Naive thymus-derived CD4-positive, alpha-beta T cell (primary cell): ENCODE results near the gene GJC2. TPM values are rescaled to one million over a fixed set of nuclear protein-coding genes. Genes with fewer than 3 reads are reported as not detected.

ENCODE experiments used
- ATAC-seq: fragments of 150-1000 bp; cut with Tn5 transposase; 2 replicates; pipeline ENCODE4 v1.10.0; 2021; ENCODE audit warnings: mild to moderate bottlenecking, moderate library complexity
- CTCF ChIA-PET: fragments of 350-600 bp; sonication (Branson Sonifier 250); formaldehyde crosslinking; loops from one replicate; lab custom pipeline; 2021; ENCODE audit warnings: antibody characterized with exemption; lab: Charles Lee
- POLR2A ChIA-PET: fragments of 350-600 bp; sonication (Branson Sonifier 250); formaldehyde crosslinking; loops from one replicate; lab custom pipeline; 2021; ENCODE audit warnings: antibody characterized with exemption, inconsistent platforms; lab: Charles Lee
- DNase-seq, 9 donors: peaks; one replicate each; pipeline versions ENCODE4 v3.0.0 to v3.0.0-alpha.2; 2020 to 2022; ENCODE audit warnings: mixed read lengths in 1 of 9
- H3K27ac ChIP-seq: one replicate; pipeline ENCODE4 v1.7.0; 2013; ENCODE audit warnings: mild to moderate bottlenecking, low read depth, low read length, moderate library complexity
- H3K27me3 ChIP-seq, 2 donors: one replicate each; pipeline ENCODE4 v1.7.0; 2013; ENCODE audit warnings: low read length in 2 of 2, mild to moderate bottlenecking in 2 of 2, moderate library complexity in 2 of 2; ENCODE audit not compliant: control insufficient read depth in 2 of 2, insufficient read depth in 2 of 2
- H3K36me3 ChIP-seq, 3 experiments: 1 replicate in 2 of 3; 2 replicates in 1 of 3; pipeline ENCODE4 v1.7.0; 2013; ENCODE audit warnings: low read length in 3 of 3, mild to moderate bottlenecking in 3 of 3, moderate library complexity in 1 of 3; ENCODE audit not compliant: insufficient read depth in 3 of 3, control insufficient read depth in 2 of 3
- H3K4me1 ChIP-seq, 2 donors: one replicate each; pipeline ENCODE4 v1.7.0; 2013; ENCODE audit warnings: low read length in 2 of 2, mild to moderate bottlenecking in 2 of 2, moderate library complexity in 1 of 2; ENCODE audit not compliant: control insufficient read depth in 2 of 2, insufficient read depth in 2 of 2
- H3K4me3 ChIP-seq: 2 replicates; pipeline ENCODE4 v1.7.0; 2013; ENCODE audit warnings: mild to moderate bottlenecking, low read length
- H3K9me3 ChIP-seq, 3 experiments: 1 replicate in 2 of 3; 2 replicates in 1 of 3; pipeline ENCODE4 v1.7.0; 2013; ENCODE audit warnings: low read length in 3 of 3; ENCODE audit not compliant: control insufficient read depth in 2 of 3
- H3K27ac Mint-ChIP-seq, 9 donors: one replicate each; pipeline ENCODE4 v1.8.0; 2020 to 2022; ENCODE audit warnings: mixed read lengths in 9 of 9, mild to moderate bottlenecking in 8 of 9, moderate library complexity in 5 of 9, inconsistent platforms in 2 of 9
- H3K27me3 Mint-ChIP-seq, 5 donors: one replicate each; pipeline ENCODE4 v1.8.0; 2021 to 2022; ENCODE audit warnings: mixed read lengths in 5 of 5, mild to moderate bottlenecking in 1 of 5
- H3K36me3 Mint-ChIP-seq, 5 donors: one replicate each; pipeline ENCODE4 v1.8.0; 2020 to 2022; ENCODE audit warnings: mixed read lengths in 5 of 5, mild to moderate bottlenecking in 3 of 5, inconsistent platforms in 1 of 5
- H3K4me1 Mint-ChIP-seq, 7 donors: one replicate each; pipeline ENCODE4 v1.8.0; 2020 to 2022; ENCODE audit warnings: mixed read lengths in 7 of 7, mild to moderate bottlenecking in 3 of 7, inconsistent platforms in 1 of 7
- H3K4me3 Mint-ChIP-seq, 10 donors: one replicate each; pipeline ENCODE4 v1.8.0; 2020 to 2022; ENCODE audit warnings: mild to moderate bottlenecking in 10 of 10, mixed read lengths in 10 of 10, moderate library complexity in 6 of 10, inconsistent platforms in 2 of 10
- H3K9me3 Mint-ChIP-seq, 11 donors: one replicate each; pipeline ENCODE4 v1.8.0; 2020 to 2022; ENCODE audit warnings: mixed read lengths in 11 of 11, mild to moderate bottlenecking in 4 of 11, inconsistent platforms in 1 of 11, moderate library complexity in 1 of 11
- intact Hi-C, 2 donors: fragments of 100-400 bp; cut with micrococcal nuclease; formaldehyde crosslinking; loops; one replicate each; pipeline ENCODE4 v1.15.1; 2023
- polyA plus RNA-seq, 2 donors: library from polyadenylated mRNA; unstranded; fragments of 300-500 nt; fragmentation: Illumina TruSeq; gene quantifications; one replicate each; pipeline ENCODE4 v1.2.3, GENCODE V29; 2021
- total RNA-seq, 6 experiments: library from RNA in 5 of 6; stranded (reverse) in 5 of 6; gene quantifications; 1 replicate in 5 of 6; 2 replicates in 1 of 6; pipeline ENCODE4 v1.2.3 and lab custom pipeline; 2021 to 2026

GJC2 gene
- total and polyA plus RNA-seq, 7 experiments from 2014 or later, result 0.70 to 3.3 (median 0.94) TPM; not detected in 2

- Histone ChIP-seq H3K27ac (peak overlapping the region; percentile 26), H3K27me3 (no peaks in the 10 kb centered on the region), H3K4me1 (peaks cover 24 to 27% of the 10 kb centered on the region in 2 donors), H3K9me3 (no peaks in the 10 kb centered on the region), H3K4me3 (no peak overlapping the region), H3K36me3 (peaks cover 0 to 51% (median 3%) of the 10 kb centered on the region in 3 experiments)
- H3K27ac Mint-ChIP-seq, result peak overlapping the region; percentile 31 to 95 (median 72)
- peaks cover 0 to 3% (median 0%) of the 10 kb centered on the region in 5 donors for H3K27me3 Mint-ChIP-seq
- ChIA-PET POLR2A (interaction anchor here (1.3 to 2.0 kb wide), 3 partner anchors 22 to 60 kb away, joined by 3 to 10 read pairs (median 7); partner anchors contain the start of genes ARF1 and IBA57), CTCF (interaction anchor here (0.6 to 1.1 kb wide), 2 partner anchors 20 to 61 kb away, joined by 3 read pairs; no protein-coding TSS in a partner anchor)
- intact Hi-C loops, result loop anchor here in 1 of 2 donors (5.0 to 10.0 kb wide), 2 partner anchors 1238 to 1700 kb away; partner anchors contain the start of genes CCSAP and PARP1
- DNase-seq (no peak), ATAC-seq (no peak)
- H3K9me3 Mint-ChIP-seq, result peaks cover 0 to 4% (median 0%) of the 10 kb centered on the region in 11 donors
- H3K4me3 Mint-ChIP-seq, result peak overlapping the region; percentile 52 to 96 (median 88)
- peaks cover 6 to 50% (median 34%) of the 10 kb centered on the region in 7 donors for H3K4me1 Mint-ChIP-seq
- peaks cover 0 to 7% (median 5%) of the 10 kb centered on the region in 5 donors for H3K36me3 Mint-ChIP-seq
Measured at GRCh38 chr1:228104526-228105269, 45.0 kb upstream of the GJC2 start.

- Histone ChIP-seq H3K36me3 (peaks cover 0 to 44% (median 3%) of the 10 kb centered on the region in 3 experiments), H3K4me3 (no peak overlapping the region), H3K4me1 (peaks cover 24 to 33% of the 10 kb centered on the region in 2 donors), H3K9me3 (no peaks in the 10 kb centered on the region), H3K27ac (peak overlapping the region; percentile 26), H3K27me3 (no peaks in the 10 kb centered on the region)
- ATAC-seq (no peak), DNase-seq (no peak)
- peaks cover 0 to 4% (median 0%) of the 10 kb centered on the region in 11 donors for H3K9me3 Mint-ChIP-seq
- peaks cover 0 to 7% (median 5%) of the 10 kb centered on the region in 5 donors for H3K36me3 Mint-ChIP-seq
- H3K4me3 Mint-ChIP-seq, result peak overlapping the region in 3 of 10 donors; percentile 7 to 73 (median 38)
- H3K27ac Mint-ChIP-seq, result peak overlapping the region in 4 of 9 donors; percentile 38 to 95 (median 66)
- peaks cover 5 to 55% (median 35%) of the 10 kb centered on the region in 7 donors for H3K4me1 Mint-ChIP-seq
- CTCF ChIA-PET, result interaction anchor here (0.6 kb wide), 1 partner anchor 60 kb away, joined by 3 read pairs; no protein-coding TSS in a partner anchor
- POLR2A ChIA-PET, result interaction anchor here (1.3 to 2.0 kb wide), 2 partner anchors 24 to 60 kb away, joined by 3 to 10 read pairs; partner anchors contain the start of gene IBA57
- H3K27me3 Mint-ChIP-seq, result peaks cover 0 to 3% (median 0%) of the 10 kb centered on the region in 5 donors
- intact Hi-C loops, result loop anchor here in 1 of 2 donors (5.0 to 10.0 kb wide), 2 partner anchors 1237 to 1701 kb away; partner anchors contain the start of genes CCSAP and PARP1
Measured at GRCh38 chr1:228105270-228105995, 44.3 kb upstream of the GJC2 start.

- Mint-ChIP-seq H3K27me3 (peaks cover 0 to 3% (median 0%) of the 10 kb centered on the region in 5 donors), H3K4me1 (peaks cover 5 to 52% (median 38%) of the 10 kb centered on the region in 7 donors), H3K27ac (peak overlapping the region in 3 of 9 donors; percentile 8 to 98 (median 65)), H3K9me3 (peaks cover 0 to 4% (median 0%) of the 10 kb centered on the region in 11 donors), H3K36me3 (peaks cover 0 to 7% (median 5%) of the 10 kb centered on the region in 5 donors), H3K4me3 (peak overlapping the region in 7 of 10 donors; percentile 13 to 94 (median 49))
- intact Hi-C loops, result loop anchor here in 1 of 2 donors (5.0 to 10.0 kb wide), 2 partner anchors 1236 to 1701 kb away; partner anchors contain the start of genes CCSAP and PARP1
- no peak for ATAC-seq
- Histone ChIP-seq H3K27ac (no peak overlapping the region), H3K27me3 (no peaks in the 10 kb centered on the region), H3K36me3 (peaks cover 0 to 36% (median 0%) of the 10 kb centered on the region in 3 experiments), H3K4me1 (peaks cover 24 to 33% of the 10 kb centered on the region in 2 donors), H3K9me3 (no peaks in the 10 kb centered on the region), H3K4me3 (no peak overlapping the region)
- DNase-seq, result no peak
- CTCF ChIA-PET, result interaction anchor here (0.6 kb wide), 1 partner anchor 59 kb away, joined by 3 read pairs; no protein-coding TSS in a partner anchor
- POLR2A ChIA-PET, result interaction anchor here (1.1 to 1.3 kb wide), 2 partner anchors 24 kb away, joined by 3 to 8 read pairs; partner anchors contain the start of gene ARF1
Measured at GRCh38 chr1:228105996-228106799, 43.5 kb upstream of the GJC2 start.

- ChIA-PET CTCF (interaction anchor here (0.6 kb wide), 1 partner anchor 58 kb away, joined by 3 read pairs; no protein-coding TSS in a partner anchor), POLR2A (interaction anchor here (1.1 kb wide), 1 partner anchor 24 kb away, joined by 8 read pairs; the partner anchor contains the start of gene ARF1)
- Histone ChIP-seq H3K36me3 (peaks cover 0 to 36% (median 0%) of the 10 kb centered on the region in 3 experiments), H3K9me3 (no peaks in the 10 kb centered on the region), H3K4me1 (peaks cover 20 to 29% of the 10 kb centered on the region in 2 donors), H3K4me3 (no peak overlapping the region), H3K27me3 (no peaks in the 10 kb centered on the region), H3K27ac (no peak overlapping the region)
- Mint-ChIP-seq H3K36me3 (peaks cover 0 to 7% (median 5%) of the 10 kb centered on the region in 5 donors), H3K27ac (peak overlapping the region in 3 of 9 donors; percentile 17 to 98 (median 52)), H3K4me1 (peaks cover 5 to 47% (median 33%) of the 10 kb centered on the region in 7 donors), H3K4me3 (peak overlapping the region in 6 of 10 donors; percentile 9 to 94 (median 44)), H3K27me3 (peaks cover 0 to 3% (median 0%) of the 10 kb centered on the region in 5 donors), H3K9me3 (peaks cover 0 to 4% (median 0%) of the 10 kb centered on the region in 11 donors)
- DNase-seq, result no peak
- no peak for ATAC-seq
- intact Hi-C loops, result loop anchor here in 1 of 2 donors (5.0 to 10.0 kb wide), 2 partner anchors 1236 to 1702 kb away; partner anchors contain the start of genes CCSAP and PARP1
Measured at GRCh38 chr1:228106800-228107054, 43.0 kb upstream of the GJC2 start.

GRCh38 chr1:228107636-228108035 is 42.1 kb upstream of the GJC2 start:
- ChIA-PET CTCF (no interaction called here), POLR2A (interaction anchor here (1.2 to 1.5 kb wide), 2 partner anchors 25 to 57 kb away, joined by 4 to 5 read pairs; partner anchors contain the start of genes ARF1 and IBA57)
- H3K4me3 ChIP-seq, result no peak overlapping the region
- peaks cover 0 to 7% (median 5%) of the 10 kb centered on the region in 5 donors for H3K36me3 Mint-ChIP-seq
- no peak for DNase-seq
- H3K4me1 Mint-ChIP-seq, result peaks cover 5 to 47% (median 33%) of the 10 kb centered on the region in 7 donors
- peaks cover 0 to 4% (median 0%) of the 10 kb centered on the region in 11 donors for H3K9me3 Mint-ChIP-seq
- intact Hi-C loops, result loop anchor here (2.0 to 10.0 kb wide), 5 partner anchors 49 to 1703 kb away; partner anchors contain the start of genes CCSAP (in 1 of the 2) and PARP1 (in 1 of the 2)
- H3K27me3 ChIP-seq, result no peaks in the 10 kb centered on the region
- no peaks in the 10 kb centered on the region for H3K9me3 ChIP-seq
- peaks cover 0 to 36% (median 0%) of the 10 kb centered on the region in 3 experiments for H3K36me3 ChIP-seq
- H3K27ac Mint-ChIP-seq, result peak overlapping the region in 7 of 9 donors; percentile 14 to 98 (median 94)
- peaks cover 18 to 26% of the 10 kb centered on the region in 2 donors for H3K4me1 ChIP-seq
- ATAC-seq, result no peak
- H3K27ac ChIP-seq, result peak overlapping the region; percentile 94
- H3K27me3 Mint-ChIP-seq, result peaks cover 0 to 3% (median 0%) of the 10 kb centered on the region in 5 donors
- H3K4me3 Mint-ChIP-seq, result peak overlapping the region; percentile 87 to 95 (median 93)
